ENCODE results near the gene ITGAV.

Gene ITGAV

GRCh38 chr2:186714611-186715010 is 124.8 kb downstream of the ITGAV start (continued):
- TF ChIP-seq, protein P1, sequence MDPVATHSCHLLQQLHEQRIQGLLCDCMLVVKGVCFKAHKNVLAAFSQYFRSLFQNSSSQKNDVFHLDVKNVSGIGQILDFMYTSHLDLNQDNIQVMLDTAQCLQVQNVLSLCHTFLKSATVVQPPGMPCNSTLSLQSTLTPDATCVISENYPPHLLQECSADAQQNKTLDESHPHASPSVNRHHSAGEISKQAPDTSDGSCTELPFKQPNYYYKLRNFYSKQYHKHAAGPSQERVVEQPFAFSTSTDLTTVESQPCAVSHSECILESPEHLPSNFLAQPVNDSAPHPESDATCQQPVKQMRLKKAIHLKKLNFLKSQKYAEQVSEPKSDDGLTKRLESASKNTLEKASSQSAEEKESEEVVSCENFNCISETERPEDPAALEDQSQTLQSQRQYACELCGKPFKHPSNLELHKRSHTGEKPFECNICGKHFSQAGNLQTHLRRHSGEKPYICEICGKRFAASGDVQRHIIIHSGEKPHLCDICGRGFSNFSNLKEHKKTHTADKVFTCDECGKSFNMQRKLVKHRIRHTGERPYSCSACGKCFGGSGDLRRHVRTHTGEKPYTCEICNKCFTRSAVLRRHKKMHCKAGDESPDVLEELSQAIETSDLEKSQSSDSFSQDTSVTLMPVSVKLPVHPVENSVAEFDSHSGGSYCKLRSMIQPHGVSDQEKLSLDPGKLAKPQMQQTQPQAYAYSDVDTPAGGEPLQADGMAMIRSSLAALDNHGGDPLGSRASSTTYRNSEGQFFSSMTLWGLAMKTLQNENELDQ (tag by site-specific recombination; IDR thresholded peaks at IDR 0.05; ENCODE audit: low read depth), result no peak
- no peak for TF ChIP-seq ZNF610 (tag by site-specific recombination; IDR thresholded peaks at IDR 0.05; ENCODE audit: borderline replicate concordance)
- TF ChIP-seq, protein P2, sequence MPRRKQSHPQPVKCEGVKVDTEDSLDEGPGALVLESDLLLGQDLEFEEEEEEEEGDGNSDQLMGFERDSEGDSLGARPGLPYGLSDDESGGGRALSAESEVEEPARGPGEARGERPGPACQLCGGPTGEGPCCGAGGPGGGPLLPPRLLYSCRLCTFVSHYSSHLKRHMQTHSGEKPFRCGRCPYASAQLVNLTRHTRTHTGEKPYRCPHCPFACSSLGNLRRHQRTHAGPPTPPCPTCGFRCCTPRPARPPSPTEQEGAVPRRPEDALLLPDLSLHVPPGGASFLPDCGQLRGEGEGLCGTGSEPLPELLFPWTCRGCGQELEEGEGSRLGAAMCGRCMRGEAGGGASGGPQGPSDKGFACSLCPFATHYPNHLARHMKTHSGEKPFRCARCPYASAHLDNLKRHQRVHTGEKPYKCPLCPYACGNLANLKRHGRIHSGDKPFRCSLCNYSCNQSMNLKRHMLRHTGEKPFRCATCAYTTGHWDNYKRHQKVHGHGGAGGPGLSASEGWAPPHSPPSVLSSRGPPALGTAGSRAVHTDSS (tag by site-specific recombination; IDR thresholded peaks at IDR 0.05), result no peak
- no peak for TF ChIP-seq TCF7L2 (IDR thresholded peaks at IDR 0.05; ENCODE audit: borderline replicate concordance, low read depth, low read length)
- no peak for TF ChIP-seq SETDB1 (IDR thresholded peaks at IDR 0.05; ENCODE audit: insufficient read length, low read length)

DNA sequence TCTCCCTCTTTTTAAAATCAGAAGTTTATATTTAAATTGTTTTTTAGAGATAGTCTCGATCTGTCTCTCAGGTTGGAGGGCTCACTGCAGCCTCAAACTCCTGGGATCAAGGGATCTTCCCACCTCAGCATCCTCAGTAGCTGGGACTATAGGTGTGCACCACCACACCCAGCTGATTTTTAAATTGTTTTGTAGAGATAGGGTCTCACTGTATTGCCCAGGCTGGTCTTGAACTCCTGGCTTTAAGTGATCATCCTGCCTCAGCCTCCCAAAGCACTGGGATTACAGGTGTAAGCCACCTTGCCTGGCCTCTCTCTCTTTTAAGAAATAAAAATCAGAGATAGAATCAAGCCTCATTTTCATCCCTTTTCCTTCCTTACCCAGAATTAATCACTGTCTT is 126.1 kb downstream of the ITGAV start:
- Histone ChIP-seq H3K36me3 (ENCODE audit: control insufficient read depth in 2 of 2, insufficient read depth in 1 of 2, low read length in 2 of 2) (no peaks in the 10 kb centered on the region), H3K4me3 (ENCODE audit: low read depth, low read length) (no peak overlapping the region), H3K27ac (ENCODE audit: extremely low read depth, low read depth, low read length) (no peak overlapping the region), H3K4me1 (ENCODE audit: control insufficient read depth, insufficient read depth, low read length) (no peaks in the 10 kb centered on the region), H3K9me3 (ENCODE audit: control insufficient read depth, insufficient read depth, low read depth, low read length) (no peaks in the 10 kb centered on the region)
- POLR2A ChIA-PET, result no interaction called here
- CTCF ChIA-PET, result interaction anchor here (0.9 kb wide), 1 partner anchor 13 kb away, joined by 4 read pairs; no protein-coding TSS in a partner anchor
- TF ChIP-seq ZNF362 (tag by site-specific recombination; IDR thresholded peaks at IDR 0.05) (no peak), KLF16 (tag by site-specific recombination; IDR thresholded peaks at IDR 0.05) (no peak), ZBTB20 (tag by site-specific recombination; IDR thresholded peaks at IDR 0.05) (no peak), GLI2 (tag by site-specific recombination; IDR thresholded peaks at IDR 0.05; ENCODE audit: borderline replicate concordance, low read depth) (no peak), ZNF664 (tag by site-specific recombination; IDR thresholded peaks at IDR 0.05) (no peak), ZNF626 (tag by site-specific recombination; IDR thresholded peaks at IDR 0.05) (no peak), ZNF670 (tag by site-specific recombination; IDR thresholded peaks at IDR 0.05; ENCODE audit: low read depth) (no peak), ZNF157 (tag by site-specific recombination; IDR thresholded peaks at IDR 0.05) (no peak), ZNF555 (tag by site-specific recombination; conservative IDR thresholded peaks at IDR 0.05) (no peak), ZBTB26 (tag by site-specific recombination; optimal IDR thresholded peaks at IDR 0.05) (no peak), ZNF274 (IDR thresholded peaks at IDR 0.05; ENCODE audit: low read length) (no peak), ZNF274 (tag by site-specific recombination; IDR thresholded peaks at IDR 0.05; ENCODE audit: borderline replicate concordance) (no peak)
- TF ChIP-seq, protein P3, sequence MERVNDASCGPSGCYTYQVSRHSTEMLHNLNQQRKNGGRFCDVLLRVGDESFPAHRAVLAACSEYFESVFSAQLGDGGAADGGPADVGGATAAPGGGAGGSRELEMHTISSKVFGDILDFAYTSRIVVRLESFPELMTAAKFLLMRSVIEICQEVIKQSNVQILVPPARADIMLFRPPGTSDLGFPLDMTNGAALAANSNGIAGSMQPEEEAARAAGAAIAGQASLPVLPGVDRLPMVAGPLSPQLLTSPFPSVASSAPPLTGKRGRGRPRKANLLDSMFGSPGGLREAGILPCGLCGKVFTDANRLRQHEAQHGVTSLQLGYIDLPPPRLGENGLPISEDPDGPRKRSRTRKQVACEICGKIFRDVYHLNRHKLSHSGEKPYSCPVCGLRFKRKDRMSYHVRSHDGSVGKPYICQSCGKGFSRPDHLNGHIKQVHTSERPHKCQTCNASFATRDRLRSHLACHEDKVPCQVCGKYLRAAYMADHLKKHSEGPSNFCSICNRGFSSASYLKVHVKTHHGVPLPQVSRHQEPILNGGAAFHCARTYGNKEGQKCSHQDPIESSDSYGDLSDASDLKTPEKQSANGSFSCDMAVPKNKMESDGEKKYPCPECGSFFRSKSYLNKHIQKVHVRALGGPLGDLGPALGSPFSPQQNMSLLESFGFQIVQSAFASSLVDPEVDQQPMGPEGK (tag by site-specific recombination; IDR thresholded peaks at IDR 0.05), result no peak
- TF ChIP-seq, protein P4, sequence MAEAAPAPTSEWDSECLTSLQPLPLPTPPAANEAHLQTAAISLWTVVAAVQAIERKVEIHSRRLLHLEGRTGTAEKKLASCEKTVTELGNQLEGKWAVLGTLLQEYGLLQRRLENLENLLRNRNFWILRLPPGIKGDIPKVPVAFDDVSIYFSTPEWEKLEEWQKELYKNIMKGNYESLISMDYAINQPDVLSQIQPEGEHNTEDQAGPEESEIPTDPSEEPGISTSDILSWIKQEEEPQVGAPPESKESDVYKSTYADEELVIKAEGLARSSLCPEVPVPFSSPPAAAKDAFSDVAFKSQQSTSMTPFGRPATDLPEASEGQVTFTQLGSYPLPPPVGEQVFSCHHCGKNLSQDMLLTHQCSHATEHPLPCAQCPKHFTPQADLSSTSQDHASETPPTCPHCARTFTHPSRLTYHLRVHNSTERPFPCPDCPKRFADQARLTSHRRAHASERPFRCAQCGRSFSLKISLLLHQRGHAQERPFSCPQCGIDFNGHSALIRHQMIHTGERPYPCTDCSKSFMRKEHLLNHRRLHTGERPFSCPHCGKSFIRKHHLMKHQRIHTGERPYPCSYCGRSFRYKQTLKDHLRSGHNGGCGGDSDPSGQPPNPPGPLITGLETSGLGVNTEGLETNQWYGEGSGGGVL (tag by site-specific recombination; IDR thresholded peaks at IDR 0.05), result no peak
- TF ChIP-seq, protein P2 (tag by site-specific recombination; IDR thresholded peaks at IDR 0.05), result no peak
- TF ChIP-seq, protein P5, sequence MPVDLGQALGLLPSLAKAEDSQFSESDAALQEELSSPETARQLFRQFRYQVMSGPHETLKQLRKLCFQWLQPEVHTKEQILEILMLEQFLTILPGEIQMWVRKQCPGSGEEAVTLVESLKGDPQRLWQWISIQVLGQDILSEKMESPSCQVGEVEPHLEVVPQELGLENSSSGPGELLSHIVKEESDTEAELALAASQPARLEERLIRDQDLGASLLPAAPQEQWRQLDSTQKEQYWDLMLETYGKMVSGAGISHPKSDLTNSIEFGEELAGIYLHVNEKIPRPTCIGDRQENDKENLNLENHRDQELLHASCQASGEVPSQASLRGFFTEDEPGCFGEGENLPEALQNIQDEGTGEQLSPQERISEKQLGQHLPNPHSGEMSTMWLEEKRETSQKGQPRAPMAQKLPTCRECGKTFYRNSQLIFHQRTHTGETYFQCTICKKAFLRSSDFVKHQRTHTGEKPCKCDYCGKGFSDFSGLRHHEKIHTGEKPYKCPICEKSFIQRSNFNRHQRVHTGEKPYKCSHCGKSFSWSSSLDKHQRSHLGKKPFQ (tag by site-specific recombination; IDR thresholded peaks at IDR 0.05), result no peak

Measured in HEK293 (cell line).